Jurkat, Clone E6-1 (cell line): ENCODE results near the gene ADM2.

Experiments used
- DNase-seq: peaks from one replicate; pipeline ENCODE4 v3.0.0-alpha.2; 2011; ENCODE audit warnings: low read depth, low spot score
- H3K4me3 ChIP-seq: 2 replicates; pipeline ENCODE4 v1.5.1; 2011; ENCODE audit warnings: mild to moderate bottlenecking, low read length, control low read depth, moderate library complexity

ADM2 gene

DNA sequence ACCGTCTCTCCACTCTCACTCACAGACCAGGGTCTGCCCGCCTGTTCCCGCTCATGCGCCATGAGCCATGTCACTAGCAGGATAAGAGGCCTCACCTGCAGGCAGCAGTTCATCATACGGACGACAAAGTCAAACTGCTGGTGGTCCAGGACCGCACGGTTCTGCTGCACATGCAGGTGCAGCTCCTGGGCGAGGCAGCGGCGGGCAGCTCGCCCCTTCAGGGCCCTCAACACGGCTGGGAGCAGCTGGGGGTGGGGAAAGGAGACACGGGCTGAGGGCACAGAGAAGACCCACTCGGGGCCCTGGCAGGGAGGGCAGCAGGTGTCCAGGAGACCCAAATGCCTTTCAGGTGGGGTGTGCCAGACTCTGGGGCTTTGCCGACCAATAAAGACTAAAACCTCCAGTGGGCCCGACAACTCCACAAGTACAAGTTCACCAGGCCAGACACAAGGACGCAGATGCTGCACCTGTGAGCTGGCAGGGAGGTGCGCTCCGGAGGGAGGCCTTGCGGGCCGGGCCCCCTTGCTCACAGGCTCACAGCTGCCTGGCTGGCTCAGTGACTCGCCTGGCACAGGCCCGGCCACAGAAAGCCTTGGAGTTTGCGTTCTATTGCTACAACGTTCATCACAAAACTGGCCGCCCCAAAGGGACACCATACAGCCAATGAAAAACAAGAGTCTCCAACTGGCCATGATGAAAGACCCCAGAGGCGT is 18.0 kb upstream of the ADM2 start:
- H3K4me3 ChIP-seq: no peak overlapping the region
- no peak for DNase-seq

DNA sequence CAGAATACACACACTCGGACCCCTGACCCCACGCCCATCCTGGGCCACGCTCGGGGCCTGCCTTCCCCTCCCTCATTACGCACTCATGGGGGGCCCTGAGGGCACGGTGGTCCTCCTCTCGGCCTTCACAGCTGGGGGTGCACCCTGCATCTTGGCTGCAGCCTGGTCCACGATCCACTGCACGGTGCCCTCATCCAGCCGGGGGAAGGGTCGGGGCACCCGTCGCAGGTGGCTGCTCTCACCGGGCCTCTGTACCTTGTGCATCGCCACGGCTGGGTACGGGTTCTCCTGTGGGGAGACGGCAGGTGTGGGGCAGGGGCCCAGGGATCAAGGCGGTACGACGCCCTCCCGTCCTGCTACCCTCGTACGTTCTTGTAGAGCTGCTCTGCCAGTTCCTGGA is 16.9 kb upstream of the ADM2 start:
- no peak for DNase-seq

DNA sequence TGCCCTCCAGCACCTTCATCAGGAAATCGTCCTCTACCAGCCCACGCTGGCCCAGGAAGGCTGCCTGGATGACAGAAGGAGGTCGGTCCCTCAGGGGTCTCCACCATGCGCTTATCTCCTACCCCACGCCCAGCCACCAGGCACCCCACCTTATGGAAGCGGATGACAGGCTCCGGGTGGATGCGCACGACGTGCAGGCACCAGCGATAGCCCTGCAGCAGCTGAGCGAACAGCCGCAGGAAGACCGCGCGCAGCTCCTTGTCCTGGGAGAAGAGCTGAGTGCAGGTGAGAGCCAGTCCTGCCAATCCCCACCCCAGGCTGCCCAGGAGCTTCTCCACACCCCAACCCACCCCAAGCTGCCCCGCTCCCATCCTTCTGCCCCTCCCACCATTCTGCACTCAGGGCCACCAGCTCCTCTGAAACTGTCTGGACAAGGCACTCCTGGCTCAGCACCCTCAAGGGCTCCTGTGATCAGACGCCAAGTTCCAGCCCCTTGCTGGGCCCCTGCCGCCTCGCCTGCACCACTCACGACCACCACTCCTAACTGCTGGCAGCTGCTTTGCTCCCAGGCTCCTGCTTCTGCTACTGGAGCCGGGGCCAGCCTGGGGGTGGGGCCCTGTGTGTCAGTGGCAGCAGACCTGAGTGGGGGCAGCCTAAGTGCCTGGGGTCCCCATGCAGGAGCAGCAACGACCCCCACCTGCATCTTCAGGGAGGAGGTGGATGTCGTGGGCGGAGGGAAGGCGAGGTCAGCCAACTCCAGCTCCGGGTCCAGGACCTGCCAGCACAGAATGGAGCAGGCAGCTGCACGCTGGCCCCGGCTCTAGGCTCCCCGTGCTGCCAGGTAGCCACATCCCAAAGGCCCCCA is 16.0 kb upstream of the ADM2 start:
- no peak overlapping the region for H3K4me3 ChIP-seq
- DNase-seq: no peak

More for the DNA sequence above, 16.9 kb upstream of the ADM2 start:
- no peak overlapping the region for H3K4me3 ChIP-seq

DNA sequence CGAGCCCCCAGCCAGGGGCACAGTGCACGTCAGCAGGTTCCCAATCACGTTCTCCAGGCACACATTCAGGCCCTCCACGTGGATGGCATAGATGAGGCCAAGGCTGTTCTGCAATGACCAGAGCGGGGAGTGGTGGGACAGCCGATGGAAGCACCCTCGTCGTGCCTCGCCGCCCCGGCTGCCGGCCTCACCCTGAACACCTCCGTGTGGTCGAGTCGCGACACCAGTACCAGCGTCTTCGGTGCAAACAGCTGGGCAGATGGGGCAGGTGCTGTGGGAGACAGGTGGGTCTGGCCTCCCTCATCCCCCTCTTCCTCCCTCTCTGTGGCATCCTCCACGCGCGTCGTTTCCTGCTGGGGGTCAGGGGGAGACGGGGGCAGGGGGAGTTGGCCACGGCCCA is 14.0 kb upstream of the ADM2 start:
- no peak overlapping the region for H3K4me3 ChIP-seq

DNA sequence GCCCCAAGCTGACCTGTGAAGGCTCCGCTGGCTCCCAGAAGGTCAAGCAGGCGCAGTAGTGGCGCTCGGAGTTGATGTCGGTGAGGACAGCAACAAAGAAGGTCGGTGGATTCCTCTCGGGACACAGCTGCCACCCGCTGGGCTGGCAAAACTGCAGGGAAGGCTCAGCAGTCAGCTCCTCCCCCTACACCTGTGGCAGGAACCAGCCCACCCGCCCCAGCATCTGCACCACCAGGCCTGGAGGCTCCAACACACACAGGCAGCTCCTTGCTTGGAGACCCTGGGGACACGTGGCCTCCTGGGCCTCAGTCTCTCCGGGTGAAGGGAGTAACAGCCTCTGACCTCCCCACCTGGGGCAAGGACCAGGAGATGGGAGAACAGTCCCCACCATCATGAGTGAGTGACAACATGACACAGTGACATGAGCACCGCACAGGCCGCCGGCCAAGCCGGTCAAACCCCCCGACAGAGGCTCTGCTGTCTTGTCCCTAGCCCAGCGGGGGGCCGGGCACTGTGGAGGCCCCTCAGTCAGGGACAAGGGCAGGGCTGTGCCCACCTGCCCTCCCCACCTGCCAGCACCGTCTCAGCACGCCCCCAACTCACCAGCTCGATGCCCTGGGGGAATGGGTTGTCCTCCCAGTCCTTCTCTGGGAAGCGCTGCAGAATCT is 13.4 kb upstream of the ADM2 start:
- no peak for DNase-seq
- no peak overlapping the region for H3K4me3 ChIP-seq

More for the DNA sequence above, 14.0 kb upstream of the ADM2 start:
- no peak for DNase-seq

DNA sequence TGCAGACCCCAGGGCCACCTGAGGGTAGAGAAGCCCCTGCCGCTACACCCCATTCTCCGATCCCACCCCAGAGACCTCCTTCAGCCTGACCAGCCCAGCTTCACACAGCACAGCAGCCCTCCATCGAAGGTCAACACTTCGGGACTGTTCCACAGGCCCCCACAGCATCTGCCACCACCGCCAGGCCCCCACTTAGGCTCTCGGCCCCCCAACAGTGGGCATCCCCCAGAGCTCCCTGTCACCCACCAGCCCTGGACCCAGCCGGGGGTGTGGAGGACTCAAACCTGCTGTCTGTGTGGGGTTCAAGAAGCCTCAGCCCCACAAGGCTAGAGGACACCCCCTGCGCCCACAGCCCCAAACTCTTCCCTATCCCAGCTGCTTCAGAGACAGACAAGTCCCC is 12.7 kb upstream of the ADM2 start:
- H3K4me3 ChIP-seq: peak overlapping the region; percentile 44
- DNase-seq: no peak

DNA sequence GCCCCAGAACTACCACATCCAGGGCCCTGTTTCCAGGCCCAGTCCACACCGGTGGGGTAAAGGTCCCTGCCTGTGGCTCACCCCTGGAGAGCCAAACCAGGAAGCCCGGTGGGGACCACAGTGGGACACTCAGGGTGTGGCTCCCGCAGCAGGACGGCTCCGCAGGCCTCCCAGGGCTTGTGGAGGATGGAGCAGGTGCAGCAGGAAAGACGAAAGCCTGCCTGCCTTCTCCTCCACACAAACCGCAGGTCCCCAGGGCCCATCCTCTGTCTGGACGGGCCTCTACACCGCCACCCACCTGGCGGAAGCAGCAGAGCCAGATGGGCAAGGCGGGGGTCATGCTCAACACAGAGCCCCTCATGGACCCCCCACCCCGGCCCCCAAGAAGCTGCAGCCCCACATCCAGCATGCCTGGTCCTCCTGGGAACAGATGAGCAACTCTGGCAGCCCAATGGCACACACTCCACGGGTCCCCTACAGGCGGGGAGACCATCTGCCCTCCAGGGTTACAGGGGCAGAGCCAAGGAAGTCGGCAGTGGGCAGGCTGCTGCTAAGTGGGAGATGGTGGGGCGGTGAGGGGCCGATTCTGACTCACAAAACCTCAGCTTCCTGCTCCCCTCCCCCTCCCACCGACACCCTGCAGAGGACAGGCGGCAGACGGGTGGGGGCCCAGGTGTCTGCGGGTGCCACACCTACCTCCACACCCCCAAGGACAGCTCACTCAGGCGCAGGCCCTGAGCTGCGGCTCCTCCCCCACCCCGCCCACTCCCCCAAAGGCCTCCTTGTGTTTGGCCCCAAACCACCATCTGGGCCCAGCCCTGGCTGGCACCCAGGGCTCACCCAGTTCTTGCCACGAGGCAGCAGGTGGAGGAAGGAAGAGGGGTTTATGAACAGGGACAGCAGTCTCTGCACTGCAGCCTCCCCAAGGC is 11.7 kb upstream of the ADM2 start:
- H3K4me3 ChIP-seq: peak overlapping the region; percentile 44
- DNase-seq: peak; percentile 99

DNA sequence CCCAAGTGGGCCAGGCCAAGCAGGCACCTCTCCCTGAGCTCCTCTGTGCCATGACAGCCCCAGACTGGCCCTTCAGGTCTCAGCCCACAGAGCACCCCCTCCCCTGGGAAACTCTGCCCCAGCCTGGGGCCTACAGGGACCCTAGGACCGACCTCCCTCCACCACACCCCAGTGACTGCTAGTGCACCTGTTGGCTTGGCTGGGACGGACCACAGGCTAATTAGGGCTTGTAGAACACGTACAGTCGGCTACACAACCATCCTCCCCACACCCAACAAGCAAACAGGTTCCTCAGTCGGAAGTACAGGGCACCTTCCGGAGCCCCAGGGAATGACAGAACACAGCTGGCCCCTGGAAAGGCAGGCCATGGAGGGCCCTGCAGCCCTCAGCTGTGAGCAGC is 10.9 kb upstream of the ADM2 start:
- H3K4me3 ChIP-seq: peak overlapping the region; percentile 41
- peak; percentile 49 for DNase-seq

DNA sequence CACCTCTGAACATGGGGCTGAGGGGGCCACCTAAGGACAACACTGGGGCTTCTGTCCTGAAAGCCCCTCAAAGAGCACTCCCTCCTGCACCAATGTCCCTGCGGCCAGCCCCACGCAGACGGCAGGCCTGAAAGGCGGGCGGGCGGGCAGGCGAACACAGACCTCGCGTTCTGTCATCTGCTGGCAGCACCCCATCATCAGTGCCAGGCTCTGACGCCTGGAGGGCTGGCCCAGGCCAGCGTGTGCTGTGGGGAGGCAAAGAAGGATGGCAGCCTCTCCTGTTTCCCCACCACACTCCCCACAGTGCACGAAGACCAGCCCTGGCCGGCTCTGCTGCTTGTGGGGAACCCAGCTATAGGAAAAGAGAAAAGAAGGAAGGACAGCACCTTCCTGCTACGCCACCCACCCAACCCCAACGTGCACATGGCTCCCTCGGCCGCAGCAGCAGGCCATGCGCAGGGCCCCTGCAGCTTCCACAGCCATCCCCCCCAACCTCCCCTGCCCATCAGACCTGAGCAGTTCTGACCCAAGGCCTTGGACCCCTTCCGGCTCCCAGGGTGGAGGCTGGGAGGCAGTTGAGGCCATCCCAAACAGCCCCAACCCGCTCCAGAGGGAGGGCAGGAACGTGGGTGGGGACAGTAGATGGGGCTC is 10.0 kb upstream of the ADM2 start:
- no peak for DNase-seq
- peak overlapping the region; percentile 41 for H3K4me3 ChIP-seq

DNA sequence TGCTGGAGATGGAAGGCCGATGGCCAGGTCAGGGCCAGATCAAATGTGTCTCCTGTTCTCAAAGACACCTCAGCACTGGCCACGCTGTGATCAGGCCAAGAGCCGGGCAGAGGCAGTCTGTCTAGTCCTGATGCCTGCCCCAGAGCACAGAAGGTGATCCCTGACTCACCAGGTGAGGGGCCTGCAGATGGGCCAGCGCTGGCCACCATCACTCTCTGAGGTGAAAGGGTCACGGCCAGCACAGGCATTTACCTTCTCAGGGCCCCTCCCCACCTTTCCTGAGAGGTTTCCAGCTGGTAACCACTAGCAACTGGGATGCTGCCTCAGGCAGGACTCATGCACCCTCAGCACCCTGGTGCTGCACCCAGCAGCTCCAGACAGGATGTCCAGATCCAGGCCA is 9.4 kb upstream of the ADM2 start:
- DNase-seq: no peak
- H3K4me3 ChIP-seq: no peak overlapping the region

DNA sequence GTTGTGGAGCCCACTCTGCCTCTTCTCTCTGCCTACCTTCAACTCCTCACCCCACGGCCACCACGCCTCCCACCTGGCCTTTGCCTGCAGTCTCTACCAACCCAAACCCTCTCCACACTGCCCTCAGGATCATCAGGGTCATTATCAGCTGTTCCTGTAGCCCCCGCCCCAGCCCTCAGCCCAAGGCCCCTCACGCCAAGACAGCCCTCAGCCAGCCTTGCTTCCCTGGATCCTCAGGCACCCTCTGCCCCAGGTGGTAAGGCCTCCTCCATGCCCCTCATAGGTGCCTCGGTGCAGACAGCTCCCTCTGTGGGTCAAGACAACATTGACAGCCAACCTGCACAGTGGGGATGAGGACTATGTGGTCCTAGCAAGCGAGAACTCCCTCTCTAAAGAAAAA is 8.3 kb upstream of the ADM2 start:
- DNase-seq: peak; percentile 54
- H3K4me3 ChIP-seq: peak overlapping the region; percentile 73

DNA sequence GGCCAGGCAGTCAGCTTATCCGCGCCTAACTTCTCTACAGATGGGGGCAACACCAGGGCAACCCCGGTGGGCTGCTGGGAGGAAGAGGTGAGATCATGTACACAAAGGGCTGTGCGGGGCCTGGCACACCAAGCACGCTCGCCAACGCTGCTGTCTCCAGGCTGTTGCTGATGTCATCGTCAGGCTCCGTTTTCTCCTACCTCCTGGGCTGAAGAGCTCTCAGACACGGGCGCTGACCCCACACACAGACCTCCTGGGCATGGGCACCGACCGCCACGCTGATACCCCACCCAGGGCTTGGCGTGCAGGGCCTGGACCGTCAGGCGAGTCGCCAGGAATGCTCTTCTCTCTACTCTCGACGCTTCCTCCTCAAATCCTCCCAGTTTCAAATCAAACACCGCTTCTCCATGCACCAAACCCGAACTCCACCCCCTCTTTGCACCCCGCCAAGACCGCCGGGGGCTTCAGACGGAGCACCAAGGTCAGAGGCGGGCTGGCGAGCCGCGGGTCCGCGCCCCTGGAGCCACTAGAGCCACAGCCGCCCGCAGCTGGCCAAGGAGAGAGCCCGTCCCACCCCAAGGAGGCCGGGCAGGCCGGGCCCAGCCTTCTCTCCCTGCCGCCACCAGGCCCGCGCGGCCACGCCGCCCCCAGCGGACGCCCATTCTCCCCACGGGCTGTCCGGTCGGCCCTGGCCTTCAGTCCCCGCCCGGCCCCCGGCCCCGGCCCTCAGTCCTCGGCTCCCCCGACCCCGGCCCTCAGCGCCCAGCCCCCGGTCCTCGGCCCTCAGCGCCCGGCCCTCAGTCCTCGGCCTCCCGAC is 7.3 kb upstream of the ADM2 start:
- peak overlapping the region; percentile 73 for H3K4me3 ChIP-seq
- no peak for DNase-seq

DNA sequence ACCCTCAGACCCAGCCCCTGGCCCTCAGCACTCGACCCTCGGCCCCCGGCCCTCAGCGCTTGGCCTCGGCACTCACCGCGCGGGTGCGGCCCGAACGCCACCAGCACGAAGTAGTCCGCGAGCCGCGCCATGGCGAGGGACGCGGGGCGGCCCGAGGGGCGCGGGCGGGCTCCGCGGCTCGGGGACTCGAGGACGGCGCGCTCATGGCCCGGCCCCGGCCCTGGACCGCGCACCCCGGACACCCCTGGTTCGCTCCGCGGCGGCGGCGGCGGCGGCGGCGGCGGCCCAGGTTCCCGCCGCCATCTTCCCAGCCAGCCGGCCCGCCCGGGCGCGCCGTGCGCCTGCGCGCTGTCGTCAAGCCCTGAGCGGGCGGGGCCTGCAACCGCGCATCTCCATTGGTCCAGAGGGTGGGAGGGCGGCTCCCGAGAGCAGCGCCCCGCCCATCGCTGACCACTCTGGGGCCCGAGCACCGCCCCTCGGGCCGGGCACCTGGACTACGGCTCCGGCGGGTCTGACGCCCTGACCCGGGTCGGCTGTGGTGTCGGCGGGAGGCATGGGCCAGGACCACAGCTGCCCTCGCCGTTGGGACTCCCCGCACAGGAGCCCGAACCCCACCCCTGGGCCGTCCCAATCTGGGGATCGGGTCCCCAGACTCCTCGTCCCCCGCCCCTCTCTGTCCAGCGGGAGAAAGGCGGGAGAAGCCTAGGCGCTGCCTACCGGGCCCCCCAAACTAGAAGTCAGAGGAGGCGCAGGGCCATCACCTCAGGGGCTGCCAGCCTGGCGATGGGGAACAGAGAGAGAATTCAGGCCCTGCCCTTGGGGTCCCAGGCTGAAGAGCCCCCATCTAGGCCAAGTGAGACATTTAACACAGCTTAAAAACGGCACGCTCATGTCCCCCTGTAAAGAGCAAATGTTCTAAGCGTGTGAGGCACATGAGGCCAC is 6.4 kb upstream of the ADM2 start, which contains the start of gene SBF1:
SBF1 (minus strand) TSS at position 326 of the 942 bp plus-strand sequence; CDS start at position 131, 195 bp downstream.
- H3K4me3 ChIP-seq: peak within 1 kb of the TSS; percentile 73

DNA sequence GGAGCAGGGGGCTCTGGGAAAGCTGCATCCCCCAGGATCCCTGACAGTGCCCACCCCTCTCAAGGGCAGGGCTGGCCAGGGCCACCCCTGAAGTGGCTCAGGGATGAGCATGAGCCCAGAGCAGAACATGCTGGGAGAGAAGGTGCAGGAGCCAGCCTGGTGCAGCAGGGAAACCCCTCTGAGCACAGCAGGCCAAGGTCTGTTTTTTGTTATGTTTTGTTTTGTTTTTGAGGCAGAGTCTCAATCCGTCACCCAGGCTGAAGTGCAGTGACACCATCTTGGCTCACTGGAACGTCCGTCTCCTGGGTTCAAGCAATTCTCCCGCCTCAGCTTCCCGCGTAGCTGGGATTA is 5.7 kb upstream of the ADM2 start:
- H3K4me3 ChIP-seq: peak overlapping the region; percentile 60; the same call in 1 of the 2 replicates
- DNase-seq: no peak

More for the DNA sequence above, 6.4 kb upstream of the ADM2 start, which contains the start of gene SBF1:
- DNase-seq: peak; percentile 65

DNA sequence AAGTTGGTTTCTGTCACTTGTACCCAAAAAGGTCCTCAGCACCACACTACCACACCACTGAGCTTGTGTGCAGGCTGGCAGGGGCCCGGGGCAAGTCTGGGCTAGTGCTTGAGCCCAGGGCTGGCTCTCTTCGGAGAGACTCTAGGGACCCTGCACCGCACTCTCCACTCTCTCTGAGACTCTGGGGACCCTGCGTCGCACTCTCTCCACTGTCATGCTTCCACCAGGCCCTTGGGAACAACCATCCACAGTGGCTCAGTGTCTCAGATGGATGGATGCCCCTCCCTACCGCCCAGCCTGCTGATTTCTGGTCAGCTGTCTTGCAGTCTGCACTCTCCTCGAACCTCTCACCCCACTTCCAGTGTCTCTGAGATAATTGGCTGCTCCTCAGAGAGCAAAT is 4.5 kb upstream of the ADM2 start:
- no peak overlapping the region for H3K4me3 ChIP-seq
- no peak for DNase-seq

DNA sequence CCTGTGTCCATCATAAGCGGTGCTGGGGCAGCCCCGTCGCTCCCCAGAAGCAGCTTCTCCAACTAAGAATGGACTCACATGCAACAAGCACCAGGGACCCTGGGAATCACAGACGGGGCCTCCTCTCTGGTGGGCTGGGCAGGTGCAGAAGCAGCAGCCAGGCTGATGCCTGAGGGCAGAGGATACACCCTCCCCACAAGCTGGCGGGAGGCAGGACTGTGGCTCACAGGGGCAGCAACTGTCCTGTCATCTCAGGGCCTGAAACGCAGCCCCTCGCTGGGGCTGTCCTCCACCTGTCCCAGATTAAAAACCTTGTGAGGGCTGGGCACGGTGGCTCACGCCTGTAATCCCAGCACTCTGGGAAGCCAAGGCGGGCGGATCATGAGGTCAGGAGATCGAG is 3.4 kb upstream of the ADM2 start:
- no peak overlapping the region for H3K4me3 ChIP-seq
- no peak for DNase-seq

DNA sequence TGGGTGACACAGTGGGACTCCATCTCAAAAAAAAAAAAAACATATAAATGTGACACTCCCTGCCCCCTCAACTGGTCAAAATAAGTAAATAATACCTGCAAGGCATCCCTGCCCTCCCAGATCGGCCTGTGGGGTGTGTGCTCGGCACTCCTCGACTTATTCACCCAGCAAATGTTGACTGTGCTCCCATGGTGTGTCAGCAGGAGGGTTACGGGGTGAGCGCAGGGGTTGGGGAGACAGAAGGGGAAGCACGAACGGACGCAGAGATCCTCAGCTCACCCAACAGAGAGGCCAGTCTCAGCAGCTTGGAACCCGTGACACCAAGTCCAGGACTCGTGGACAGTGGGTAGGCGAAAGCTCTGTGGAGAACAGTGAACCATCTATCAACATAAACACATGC is 1.6 kb upstream of the ADM2 start:
- no peak overlapping the region for H3K4me3 ChIP-seq
- no peak for DNase-seq
